ENCODE data around the gene PARD3.

The PARD3 gene

GRCh38 chr10:34821587-34822585 is 6.8 kb upstream of the PARD3 start:
- DNase-seq, result no peak

- no peak for DNase-seq
Measured at GRCh38 chr10:34817586-34817985, 2.5 kb upstream of the PARD3 start.

GRCh38 chr10:34817054-34817453 is 2.0 kb upstream of the PARD3 start:
- DNase-seq, result no peak

- peak; percentile 37 for DNase-seq
Measured at GRCh38 chr10:34816501-34817002, 1.5 kb upstream of the PARD3 start.

- peak; percentile 28 for DNase-seq
Measured at GRCh38 chr10:34816085-34816496, 995 bp upstream of the PARD3 start.

- DNase-seq, result no peak
Measured at GRCh38 chr10:34814913-34815184, 247 bp downstream of the PARD3 start.

GRCh38 chr10:34814223-34814912 is 728 bp downstream of the PARD3 start:
- peak; percentile 82 for DNase-seq

GRCh38 chr10:34813626-34814222 is 1.4 kb downstream of the PARD3 start:
- no peak for DNase-seq

GRCh38 chr10:34812771-34813170 is 2.3 kb downstream of the PARD3 start:
- DNase-seq, result no peak

GRCh38 chr10:34811968-34812514 is 3.1 kb downstream of the PARD3 start:
- DNase-seq, result no peak

- DNase-seq, result no peak
Measured at GRCh38 chr10:34811126-34811967, 3.7 kb downstream of the PARD3 start.

GRCh38 chr10:34809796-34810195 is 5.3 kb downstream of the PARD3 start:
- DNase-seq, result no peak

GRCh38 chr10:34808801-34809745 is 6.0 kb downstream of the PARD3 start:
- peak; percentile 60 for DNase-seq

- no peak for DNase-seq
Measured at GRCh38 chr10:34808336-34808735, 6.8 kb downstream of the PARD3 start.

GRCh38 chr10:34804306-34804705 is 10.8 kb downstream of the PARD3 start:
- no peak for DNase-seq

- no peak for DNase-seq
Measured at GRCh38 chr10:34802692-34803091, 12.4 kb downstream of the PARD3 start.

GRCh38 chr10:34801097-34801733 is 13.9 kb downstream of the PARD3 start:
- DNase-seq, result no peak

GRCh38 chr10:34800624-34801023 is 14.5 kb downstream of the PARD3 start:
- no peak for DNase-seq

GRCh38 chr10:34798654-34799053 is 16.4 kb downstream of the PARD3 start:
- DNase-seq, result no peak

- DNase-seq, result no peak
Measured at GRCh38 chr10:34797155-34797554, 17.9 kb downstream of the PARD3 start.

GRCh38 chr10:34796133-34796532 is 19.0 kb downstream of the PARD3 start:
- no peak for DNase-seq

Data from femur (tissue), 1 donor.